Brain microvascular endothelial cell (primary cell): ENCODE results near the gene OTUB2.

ENCODE experiments used
- DNase-seq: peaks from one replicate; pipeline ENCODE4 v3.0.0-alpha.2; 2020
- H3K27ac ChIP-seq: fragments of 250-450 bp; sonication (Bioruptor Pico); 2 replicates; pipeline ENCODE4 v1.5.1; 2020; ENCODE audit warnings: mild to moderate bottlenecking, moderate library complexity
- H3K27me3 ChIP-seq: fragments of 250-450 bp; sonication (Bioruptor Pico); replicated peaks from 2 replicates; pipeline ENCODE4 v1.5.1; 2020; ENCODE audit warnings: mild to moderate bottlenecking
- H3K36me3 ChIP-seq: fragments of 250-450 bp; sonication (Bioruptor Pico); replicated peaks from 2 replicates; pipeline ENCODE4 v1.5.1; 2020; ENCODE audit warnings: mild to moderate bottlenecking
- H3K4me3 ChIP-seq: 2 replicates; pipeline ENCODE4 v1.5.1; 2011; ENCODE audit warnings: low read depth, mild to moderate bottlenecking, control low read depth, low read length, moderate library complexity
- in situ Hi-C: cut with HindIII; loops from 2 replicates; pipeline ENCODE4 v1.10.0; 2017; ENCODE audit warnings: low sequenced_read_pairs, low pct_ligation_motif_present
- TF ChIP-seq, protein P1 (sequence below): IDR thresholded peaks from 2 replicates; pipeline ENCODE4 v1.5.1; 2011; ENCODE audit warnings: low read depth, mild to moderate bottlenecking, moderate library complexity, low read length, control low read depth, inconsistent platforms; ENCODE audit errors: missing control alignments

OTUB2 gene

DNA sequence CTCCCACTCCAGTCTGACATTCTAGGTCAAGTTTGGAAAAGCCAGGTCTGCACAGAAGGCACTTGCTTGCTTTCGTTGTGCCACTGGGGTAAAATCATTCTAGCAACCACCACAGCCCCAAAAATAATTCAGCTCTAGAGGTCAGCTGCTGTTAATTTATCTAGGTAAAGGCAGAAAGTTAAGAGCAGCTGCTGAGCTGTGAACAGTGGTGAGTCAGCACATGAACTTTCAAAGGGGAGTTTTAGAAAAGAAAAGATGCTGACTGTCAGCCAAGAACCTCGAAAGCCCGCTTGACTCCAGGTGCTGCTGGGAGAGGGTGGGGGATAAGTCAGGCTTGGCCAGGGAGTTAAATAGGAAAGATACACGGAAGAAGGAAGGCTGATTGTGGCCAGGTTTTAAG lies 16.4 kb upstream of the OTUB2 start:
- TF ChIP-seq, protein P1, sequence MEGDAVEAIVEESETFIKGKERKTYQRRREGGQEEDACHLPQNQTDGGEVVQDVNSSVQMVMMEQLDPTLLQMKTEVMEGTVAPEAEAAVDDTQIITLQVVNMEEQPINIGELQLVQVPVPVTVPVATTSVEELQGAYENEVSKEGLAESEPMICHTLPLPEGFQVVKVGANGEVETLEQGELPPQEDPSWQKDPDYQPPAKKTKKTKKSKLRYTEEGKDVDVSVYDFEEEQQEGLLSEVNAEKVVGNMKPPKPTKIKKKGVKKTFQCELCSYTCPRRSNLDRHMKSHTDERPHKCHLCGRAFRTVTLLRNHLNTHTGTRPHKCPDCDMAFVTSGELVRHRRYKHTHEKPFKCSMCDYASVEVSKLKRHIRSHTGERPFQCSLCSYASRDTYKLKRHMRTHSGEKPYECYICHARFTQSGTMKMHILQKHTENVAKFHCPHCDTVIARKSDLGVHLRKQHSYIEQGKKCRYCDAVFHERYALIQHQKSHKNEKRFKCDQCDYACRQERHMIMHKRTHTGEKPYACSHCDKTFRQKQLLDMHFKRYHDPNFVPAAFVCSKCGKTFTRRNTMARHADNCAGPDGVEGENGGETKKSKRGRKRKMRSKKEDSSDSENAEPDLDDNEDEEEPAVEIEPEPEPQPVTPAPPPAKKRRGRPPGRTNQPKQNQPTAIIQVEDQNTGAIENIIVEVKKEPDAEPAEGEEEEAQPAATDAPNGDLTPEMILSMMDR = no peak
- in situ Hi-C loops = no loop called here
- Histone ChIP-seq H3K27me3 (peaks cover 2% of the 10 kb centered on the region), H3K36me3 (no peaks in the 10 kb centered on the region), H3K4me3 (no peak overlapping the region), H3K27ac (no peak overlapping the region)
- no peak for DNase-seq

- no peaks in the 10 kb centered on the region for H3K36me3 ChIP-seq
- TF ChIP-seq, protein P1 = no peak
- no peak for DNase-seq
- H3K27me3 ChIP-seq = peaks cover 2% of the 10 kb centered on the region
- no peak overlapping the region for H3K27ac ChIP-seq
- H3K4me3 ChIP-seq = no peak overlapping the region
- in situ Hi-C loops = no loop called here
These were observed 15.5 kb upstream of the OTUB2 start for GRCh38 chr14:94010625-94011024.

DNA sequence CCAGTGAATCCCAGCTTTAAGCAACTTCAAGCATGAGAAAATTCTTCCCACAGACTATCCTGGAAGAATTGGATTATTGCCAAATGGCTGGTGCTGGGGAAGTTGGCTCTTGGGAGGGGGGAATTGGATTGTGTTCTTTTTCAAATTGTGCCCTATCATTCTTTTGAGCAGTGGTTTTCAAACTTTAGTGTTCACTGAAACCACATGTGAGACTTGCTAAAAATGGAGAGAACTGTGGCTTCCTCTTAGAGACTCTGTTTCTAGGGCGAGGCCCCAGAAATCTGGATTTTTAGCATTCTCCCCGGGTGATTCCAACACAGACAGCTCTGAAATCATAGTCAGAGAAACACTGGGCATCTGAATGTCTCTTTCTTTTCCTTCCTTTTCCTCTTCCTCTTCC lies 14.3 kb upstream of the OTUB2 start:
- in situ Hi-C loops = no loop called here

GRCh38 chr14:94014382-94014781 lies 11.8 kb upstream of the OTUB2 start:
- DNase-seq = no peak
- in situ Hi-C loops = no loop called here
- peaks cover under 1% of the 10 kb centered on the region for H3K27me3 ChIP-seq
- no peaks in the 10 kb centered on the region for H3K36me3 ChIP-seq
- no peak overlapping the region for H3K27ac ChIP-seq
- TF ChIP-seq, protein P1 = no peak
- no peak overlapping the region for H3K4me3 ChIP-seq

More for the DNA sequence above, 14.3 kb upstream of the OTUB2 start:
- TF ChIP-seq, protein P1 = no peak
- Histone ChIP-seq H3K36me3 (no peaks in the 10 kb centered on the region), H3K4me3 (no peak overlapping the region), H3K27ac (no peak overlapping the region), H3K27me3 (peaks cover 2% of the 10 kb centered on the region)
- no peak for DNase-seq

- TF ChIP-seq, protein P1 = no peak
- H3K27ac ChIP-seq = no peak overlapping the region
- no peak overlapping the region for H3K4me3 ChIP-seq
- H3K36me3 ChIP-seq = no peaks in the 10 kb centered on the region
- H3K27me3 ChIP-seq = no peaks in the 10 kb centered on the region
- no peak for DNase-seq
- in situ Hi-C loops = no loop called here
These were observed 10.9 kb upstream of the OTUB2 start for GRCh38 chr14:94015223-94015622.

- in situ Hi-C loops = no loop called here
- Histone ChIP-seq H3K36me3 (no peaks in the 10 kb centered on the region), H3K27ac (no peak overlapping the region), H3K27me3 (no peaks in the 10 kb centered on the region), H3K4me3 (no peak overlapping the region)
- DNase-seq = no peak
- TF ChIP-seq, protein P1 = no peak
These were observed 9.6 kb upstream of the OTUB2 start for GRCh38 chr14:94016446-94016976.
